GM19395 (cell line): Measurements from ENCODE around the gene NUDT4.
A peak's percentile ranks its signal among the peaks of the same experiment; 100 is the strongest.
"Not testable (repeated sequence)": the region's sequence is repeated elsewhere in the genome, so short reads cannot be mapped to it uniquely, and the experiment has no call there.

Experiments
- ATAC-seq: cut with Tn5 transposase; IDR thresholded peaks from one replicate; pipeline ENCODE4 v1.9.1; 2021; ENCODE audit warnings: mild to moderate bottlenecking, moderate library complexity; ENCODE audit not compliant: unreplicated experiment

NUDT4 gene

GRCh38 chr12:93365616-93366405 lies 11.9 kb upstream of the NUDT4 start:
- ATAC-seq: no peak

- ATAC-seq: no peak
Observed at GRCh38 chr12:93366422-93366821, 11.3 kb upstream of the NUDT4 start.

- ATAC-seq: no peak
Observed at GRCh38 chr12:93368766-93369165, 9.0 kb upstream of the NUDT4 start.

GRCh38 chr12:93369505-93369904 lies 8.2 kb upstream of the NUDT4 start:
- no peak for ATAC-seq

GRCh38 chr12:93370947-93371346 lies 6.8 kb upstream of the NUDT4 start:
- ATAC-seq: no peak

- no peak for ATAC-seq
Observed at GRCh38 chr12:93373961-93374656, 3.6 kb upstream of the NUDT4 start.

GRCh38 chr12:93375906-93376305 lies 1.8 kb upstream of the NUDT4 start:
- no peak for ATAC-seq

- no peak for ATAC-seq
Observed at GRCh38 chr12:93376436-93377251, 1.1 kb upstream of the NUDT4 start.

- peak; percentile 28 for ATAC-seq
Observed at GRCh38 chr12:93378196-93378997, 672 bp downstream of the NUDT4 start.

- no peak for ATAC-seq
Observed at GRCh38 chr12:93378998-93379325, 1.2 kb downstream of the NUDT4 start.

GRCh38 chr12:93379326-93379980 lies 1.7 kb downstream of the NUDT4 start:
- no peak for ATAC-seq

GRCh38 chr12:93379981-93380361 lies 2.2 kb downstream of the NUDT4 start:
- no peak for ATAC-seq

- ATAC-seq: no peak
Observed at GRCh38 chr12:93380480-93381121, 2.9 kb downstream of the NUDT4 start.

GRCh38 chr12:93381161-93381975 lies 3.6 kb downstream of the NUDT4 start:
- ATAC-seq: no peak

- not testable (repeated sequence) for ATAC-seq
Observed at GRCh38 chr12:93381976-93382437, 4.3 kb downstream of the NUDT4 start.

- no peak for ATAC-seq
Observed at GRCh38 chr12:93387780-93388179, 10.1 kb downstream of the NUDT4 start.

- no peak for ATAC-seq
Observed at GRCh38 chr12:93390031-93390430, 12.3 kb downstream of the NUDT4 start.

- no peak for ATAC-seq
Observed at GRCh38 chr12:93390549-93391297, 13.0 kb downstream of the NUDT4 start.
